CD4-positive, alpha-beta T cell treated with Interleukin-17A for 1 hour (primary cell): ENCODE measurements around the gene CCDC71L.

Source experiments
- DNase-seq: peaks from one replicate; pipeline ENCODE4 v3.0.0-alpha.2; 2020

Gene CCDC71L

DNA sequence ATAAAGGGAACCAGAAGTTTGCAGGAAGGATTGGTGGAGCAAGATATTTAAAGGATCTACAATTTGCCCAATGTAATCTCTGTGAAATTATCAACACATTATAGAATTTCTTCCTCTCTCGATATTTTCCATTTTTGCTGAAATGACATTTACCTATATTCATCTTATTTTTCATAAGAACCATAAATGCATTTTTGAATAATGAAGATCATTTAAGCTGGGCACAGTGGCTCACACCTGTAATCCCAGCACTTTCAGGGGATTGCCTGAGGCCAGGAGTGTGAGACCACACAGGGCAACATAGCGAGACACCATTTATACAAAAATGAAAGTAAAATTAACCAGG lies 37.7 kb downstream of the CCDC71L start:
- no peak for DNase-seq

DNA sequence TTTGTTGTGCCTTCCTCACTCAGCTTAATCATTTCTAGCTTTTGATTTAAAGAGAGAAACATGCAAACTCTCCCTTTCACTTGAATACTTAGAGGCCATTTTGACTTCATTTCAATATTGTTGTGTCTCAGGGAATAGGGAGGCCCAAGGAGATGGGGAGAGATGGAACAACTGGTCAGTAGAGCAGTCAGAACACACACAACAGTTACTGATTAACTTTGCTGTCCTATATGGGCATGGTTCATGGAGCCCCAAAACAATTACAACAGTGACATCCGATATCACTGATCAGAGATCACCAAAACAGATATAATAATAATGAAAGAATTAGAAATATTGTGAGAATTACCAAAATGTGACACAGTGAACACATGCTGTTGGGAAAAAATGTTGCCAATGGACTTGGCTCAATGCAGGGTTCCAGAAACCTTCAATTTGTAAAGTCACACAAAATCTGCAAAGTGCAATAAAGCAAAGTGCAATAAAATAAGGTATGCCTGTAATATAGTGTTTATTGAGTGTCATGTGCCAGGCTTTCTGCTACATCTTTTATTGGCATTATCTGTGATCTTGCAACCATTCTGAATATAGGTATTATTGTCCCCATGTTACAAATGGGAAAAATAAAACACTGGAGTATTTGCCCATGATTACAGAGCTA lies 38.2 kb downstream of the CCDC71L start:
- DNase-seq = no peak

DNA sequence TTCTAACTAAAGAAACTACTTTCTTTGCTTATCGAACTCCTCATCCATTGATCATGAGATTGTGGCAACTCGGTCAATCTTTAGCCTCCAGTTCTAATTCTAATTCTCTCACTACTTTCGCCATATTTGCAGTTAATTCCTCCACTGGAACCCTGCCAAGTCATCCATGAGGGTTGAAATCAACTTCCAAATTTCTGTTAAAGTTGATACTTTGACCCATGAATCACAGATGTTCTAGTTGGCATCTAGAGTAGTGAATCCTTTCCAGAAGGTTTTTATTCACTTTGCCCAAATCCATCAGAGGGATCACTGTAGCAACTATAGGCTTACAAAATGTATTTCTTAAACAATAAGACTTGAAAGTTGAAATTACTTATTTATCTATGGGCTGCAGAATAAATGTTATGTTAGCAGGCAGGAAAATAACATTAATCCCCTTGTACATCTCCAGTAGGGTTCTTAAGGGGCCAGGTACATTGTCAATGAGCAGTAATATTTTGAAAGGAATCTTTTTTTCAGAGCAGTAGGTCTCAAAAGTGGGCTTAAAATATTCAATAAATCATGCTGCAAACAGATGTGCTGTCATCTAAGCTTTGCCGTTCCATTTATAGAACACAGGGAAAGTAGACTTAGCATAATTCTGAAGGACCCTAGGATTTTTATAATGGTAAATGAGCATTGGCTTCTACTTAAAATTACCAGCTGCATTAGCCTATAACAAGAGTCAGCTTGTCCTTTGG lies 39.4 kb downstream of the CCDC71L start:
- no peak for DNase-seq

DNA sequence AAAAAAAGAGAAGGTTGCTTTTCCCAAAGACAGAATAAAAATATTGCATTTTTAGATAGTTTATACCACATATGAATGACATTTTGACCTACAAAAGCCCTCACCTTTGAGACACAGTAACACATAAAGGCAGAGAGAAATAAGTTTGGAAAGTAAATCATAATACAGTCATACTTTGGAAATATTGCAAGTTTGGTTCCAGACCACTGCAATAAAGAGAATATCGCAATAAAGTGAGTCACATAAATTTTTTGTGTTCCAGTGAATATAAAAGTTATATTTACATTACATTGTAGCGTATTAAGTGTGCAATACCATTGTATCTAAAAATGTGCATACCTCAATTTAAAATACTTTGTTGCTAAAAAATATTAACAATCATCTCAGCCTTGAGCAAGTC lies 40.3 kb downstream of the CCDC71L start:
- no peak for DNase-seq

DNA sequence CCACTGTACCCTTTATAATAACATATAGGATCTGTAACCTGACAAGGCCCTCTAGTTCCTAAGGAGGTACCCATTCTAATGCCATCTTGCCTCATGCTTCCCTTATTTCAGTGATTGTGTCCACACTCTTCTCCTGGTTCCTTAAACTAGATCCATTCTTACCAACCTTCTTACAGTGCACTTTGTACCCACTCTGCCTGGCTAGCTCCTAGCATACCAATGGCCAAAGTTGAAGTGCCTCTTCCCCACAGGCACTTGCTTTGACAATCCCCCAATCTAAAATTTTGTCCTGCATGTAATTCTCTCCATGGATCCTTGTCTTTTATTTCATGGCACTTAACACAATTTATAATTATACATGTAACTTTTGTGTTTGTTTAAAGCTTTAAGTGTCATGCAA lies 40.9 kb downstream of the CCDC71L start:
- no peak for DNase-seq

DNA sequence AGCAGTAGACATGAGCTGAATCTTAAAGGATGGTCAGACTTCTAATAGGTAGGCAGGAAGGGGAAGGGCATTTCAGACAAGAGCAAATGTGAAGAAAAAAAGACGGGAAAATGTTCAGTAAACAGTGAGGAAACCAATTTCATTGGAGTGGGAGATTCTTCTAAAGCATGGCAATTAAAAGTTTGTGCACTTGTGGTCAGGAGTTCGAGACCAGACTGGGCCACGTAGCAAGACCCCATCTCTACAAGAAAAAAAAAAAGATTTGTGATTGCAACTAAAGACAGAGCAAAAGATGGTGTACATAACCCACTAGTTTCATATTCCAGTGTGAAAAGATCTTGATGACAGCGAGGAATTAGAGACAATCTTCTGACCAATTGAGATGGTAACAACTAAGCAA lies 41.7 kb downstream of the CCDC71L start:
- DNase-seq = no peak

DNA sequence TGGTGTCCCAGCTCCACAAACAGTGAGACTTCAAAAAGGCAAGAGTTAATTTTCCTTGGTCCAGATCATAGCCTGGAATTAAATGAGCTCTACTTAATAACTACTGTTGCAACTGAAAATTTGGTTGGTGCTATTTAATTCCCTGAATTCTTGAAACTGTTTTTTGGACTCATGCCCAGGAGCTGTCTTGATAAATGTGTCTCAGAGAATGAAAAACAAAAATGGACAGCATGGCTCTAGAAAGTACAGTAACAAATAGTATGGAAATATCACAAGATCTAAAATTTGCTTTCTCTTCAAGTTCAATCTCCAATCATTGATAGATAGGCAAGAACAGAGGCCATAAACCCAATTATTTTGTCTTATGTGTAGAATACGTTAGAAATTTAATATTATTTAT lies 42.5 kb downstream of the CCDC71L start:
- no peak for DNase-seq

DNA sequence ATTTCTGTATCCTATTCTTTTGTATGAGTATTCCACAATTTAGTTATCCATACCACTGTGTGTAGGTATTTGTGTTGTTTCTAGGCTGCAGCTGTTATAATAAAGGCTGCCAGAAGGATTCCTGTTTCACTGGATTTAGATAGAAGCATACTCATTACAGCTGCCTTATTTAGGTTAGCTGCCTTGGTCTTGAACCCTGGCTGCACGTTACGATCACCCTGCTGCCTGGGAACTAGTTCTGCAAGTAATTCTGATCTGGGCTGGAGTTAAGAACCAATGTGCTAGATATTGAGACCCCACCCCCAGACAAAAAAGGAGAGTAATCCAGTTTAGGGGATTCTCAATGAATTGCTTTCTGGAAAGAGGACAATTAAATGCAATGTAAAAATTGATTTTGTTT lies 43.1 kb downstream of the CCDC71L start:
- DNase-seq = no peak

DNA sequence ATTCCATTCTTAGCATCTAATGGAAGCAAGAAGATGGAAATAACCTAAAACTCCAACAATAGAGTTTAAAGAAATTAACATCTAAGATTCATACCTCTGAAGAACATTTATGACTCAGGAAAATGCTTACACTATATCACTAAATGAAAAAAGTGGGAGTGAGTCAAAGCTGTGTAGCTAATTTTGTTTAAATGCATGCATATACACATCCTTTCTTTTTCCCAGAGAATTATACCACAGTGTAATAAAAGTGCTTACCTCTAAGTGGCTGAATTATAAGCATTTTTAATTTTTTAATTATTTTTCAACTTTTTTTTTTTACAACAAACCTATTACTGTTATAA lies 44.3 kb downstream of the CCDC71L start:
- no peak for DNase-seq

DNA sequence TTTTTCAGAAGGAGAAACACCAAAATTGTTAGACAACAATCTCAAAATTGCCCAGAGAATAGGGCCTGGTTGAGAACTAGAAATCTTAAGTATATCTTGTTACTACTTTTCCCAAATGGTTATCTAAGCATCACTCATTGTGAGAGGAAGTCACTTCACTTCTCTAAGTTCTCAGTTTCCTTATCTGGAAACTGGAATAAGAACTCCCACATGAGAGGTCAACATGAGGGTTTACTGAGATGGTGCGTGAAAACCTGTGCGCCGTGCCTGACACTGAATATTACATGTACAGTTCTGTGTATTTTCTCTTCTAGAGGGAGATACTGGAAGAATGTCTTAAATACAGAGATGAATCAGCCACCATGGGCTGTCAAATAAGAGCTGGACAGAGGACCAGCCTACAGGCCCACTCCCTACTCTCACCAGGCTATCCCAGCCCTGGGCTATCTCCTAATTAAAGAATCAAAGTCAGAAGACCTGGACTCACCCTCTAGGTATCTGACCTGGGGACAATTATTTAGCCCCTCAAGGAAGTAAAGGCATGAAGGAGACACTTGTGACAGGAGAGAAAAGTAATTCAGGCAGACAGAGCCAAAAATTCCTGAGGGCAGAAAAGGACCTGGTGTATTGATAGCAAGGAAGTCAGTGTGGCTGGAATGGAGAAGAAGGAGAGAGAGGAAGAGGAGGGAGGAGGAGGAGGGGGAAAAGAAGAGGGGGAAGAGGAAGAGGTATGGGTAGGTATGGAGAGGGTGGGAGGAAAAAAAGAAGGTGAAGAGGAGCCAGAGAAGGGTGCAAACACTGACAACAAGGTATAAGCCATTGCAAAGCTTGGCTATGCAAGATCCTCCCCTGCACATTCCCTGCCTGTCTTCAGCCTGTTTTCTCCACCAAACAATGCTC lies 44.9 kb downstream of the CCDC71L start:
- DNase-seq = no peak

DNA sequence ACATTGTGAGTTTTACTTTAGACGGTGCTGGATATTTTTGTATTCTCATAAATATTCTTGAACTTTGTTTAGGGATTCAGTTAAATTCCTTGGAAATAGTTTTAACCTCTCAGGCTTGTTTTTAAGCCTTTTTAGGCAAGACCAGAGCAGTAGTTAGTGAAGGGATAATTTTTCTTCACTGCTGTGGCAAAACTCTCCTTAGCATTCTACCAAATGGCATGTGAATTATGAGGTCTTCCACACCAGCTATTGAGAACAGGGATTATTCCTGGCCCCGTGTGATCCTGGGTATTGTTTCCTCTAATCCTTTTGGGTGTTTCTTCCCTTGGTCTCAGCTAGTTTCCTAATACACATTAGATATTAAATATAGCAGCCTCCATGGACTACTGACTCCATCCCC lies 46.2 kb downstream of the CCDC71L start:
- DNase-seq = no peak

DNA sequence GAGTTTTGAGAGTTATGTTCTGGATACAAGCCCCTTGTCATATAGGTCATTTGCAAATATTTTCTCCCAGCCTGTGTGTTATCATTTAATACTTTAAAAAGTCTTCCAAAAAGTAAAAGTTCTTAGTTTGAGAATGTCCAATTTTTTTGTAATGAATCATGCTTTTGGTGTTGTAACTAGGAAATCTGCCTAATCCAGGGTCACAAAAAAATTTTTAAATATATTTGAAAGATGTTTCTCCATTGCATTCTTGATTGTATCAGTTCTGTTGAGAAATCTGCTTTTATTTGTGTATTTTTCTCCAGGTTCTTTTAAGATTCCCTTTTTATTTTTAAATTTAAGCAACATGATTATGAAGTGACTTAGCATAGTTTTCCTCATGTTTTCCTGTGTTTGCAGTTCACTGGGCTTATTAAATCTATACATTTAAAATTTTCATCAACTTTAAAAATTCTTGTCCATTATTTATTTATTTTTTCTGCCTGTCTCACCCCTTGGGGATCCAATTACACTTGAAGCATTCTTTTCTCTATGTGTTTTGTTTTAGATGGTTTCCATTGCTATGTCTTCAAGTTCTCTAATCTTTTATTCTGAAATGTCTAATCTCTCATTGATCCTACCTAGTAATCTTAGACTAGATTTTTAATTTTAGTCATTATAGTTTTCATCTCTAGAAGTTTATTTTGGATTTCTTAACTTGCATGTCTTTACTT lies 47.0 kb downstream of the CCDC71L start:
- DNase-seq = no peak

DNA sequence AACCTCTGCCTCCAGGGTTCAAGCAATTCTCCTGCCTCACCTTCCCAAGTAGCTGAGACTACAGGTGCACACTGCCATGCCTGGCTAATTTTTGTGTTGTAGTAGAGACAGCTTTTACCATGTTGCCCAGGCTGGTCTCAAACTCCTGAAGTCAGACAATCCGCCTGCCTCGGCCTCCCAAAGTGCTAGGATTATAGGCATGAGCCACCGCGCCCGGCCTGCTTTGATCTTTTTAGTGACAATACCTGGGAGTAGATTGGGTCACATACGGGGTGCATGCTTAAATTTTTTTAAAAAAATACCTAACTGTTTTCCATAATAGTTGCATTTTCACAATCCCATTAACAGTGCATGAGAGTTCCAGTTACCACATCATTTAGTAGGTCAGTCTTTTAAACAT lies 47.7 kb downstream of the CCDC71L start:
- no peak for DNase-seq

DNA sequence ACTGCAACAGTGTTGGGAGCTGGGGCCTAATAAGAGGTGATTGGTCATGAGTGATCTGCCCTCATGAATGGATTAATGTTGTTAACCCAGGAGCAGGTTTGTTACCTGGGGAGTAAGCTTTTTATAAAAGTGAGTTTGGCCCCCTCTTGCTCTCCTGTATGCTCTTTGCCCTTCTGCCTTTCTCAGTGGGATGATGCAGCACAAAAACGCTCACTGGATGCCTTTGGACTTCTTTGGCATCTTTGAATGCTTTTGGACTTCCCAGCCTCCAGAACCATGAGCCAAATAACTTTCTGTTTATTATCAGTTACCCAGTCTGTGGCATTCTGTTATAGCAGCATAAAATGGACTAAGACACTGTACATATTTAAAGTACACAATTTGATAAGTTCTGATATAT lies 48.5 kb downstream of the CCDC71L start:
- no peak for DNase-seq

DNA sequence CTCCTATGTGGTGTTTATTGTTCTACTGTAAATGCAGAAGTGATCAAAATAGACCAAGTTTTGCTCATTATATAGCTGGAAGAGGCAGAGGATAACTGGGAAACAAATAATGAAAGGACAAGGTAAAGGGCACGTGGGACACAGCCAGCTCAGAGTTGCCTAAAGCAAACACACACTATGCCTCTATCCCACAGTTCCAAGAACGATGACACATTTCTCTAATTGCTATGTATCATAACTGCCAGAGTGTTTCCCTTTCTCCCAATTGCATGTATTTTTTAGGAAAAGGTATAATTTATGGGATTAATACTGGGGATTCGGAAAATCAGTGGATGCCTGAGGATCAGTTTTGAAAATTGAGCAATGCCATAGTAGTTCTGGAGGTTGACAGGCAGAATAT lies 49.0 kb downstream of the CCDC71L start:
- DNase-seq = no peak

DNA sequence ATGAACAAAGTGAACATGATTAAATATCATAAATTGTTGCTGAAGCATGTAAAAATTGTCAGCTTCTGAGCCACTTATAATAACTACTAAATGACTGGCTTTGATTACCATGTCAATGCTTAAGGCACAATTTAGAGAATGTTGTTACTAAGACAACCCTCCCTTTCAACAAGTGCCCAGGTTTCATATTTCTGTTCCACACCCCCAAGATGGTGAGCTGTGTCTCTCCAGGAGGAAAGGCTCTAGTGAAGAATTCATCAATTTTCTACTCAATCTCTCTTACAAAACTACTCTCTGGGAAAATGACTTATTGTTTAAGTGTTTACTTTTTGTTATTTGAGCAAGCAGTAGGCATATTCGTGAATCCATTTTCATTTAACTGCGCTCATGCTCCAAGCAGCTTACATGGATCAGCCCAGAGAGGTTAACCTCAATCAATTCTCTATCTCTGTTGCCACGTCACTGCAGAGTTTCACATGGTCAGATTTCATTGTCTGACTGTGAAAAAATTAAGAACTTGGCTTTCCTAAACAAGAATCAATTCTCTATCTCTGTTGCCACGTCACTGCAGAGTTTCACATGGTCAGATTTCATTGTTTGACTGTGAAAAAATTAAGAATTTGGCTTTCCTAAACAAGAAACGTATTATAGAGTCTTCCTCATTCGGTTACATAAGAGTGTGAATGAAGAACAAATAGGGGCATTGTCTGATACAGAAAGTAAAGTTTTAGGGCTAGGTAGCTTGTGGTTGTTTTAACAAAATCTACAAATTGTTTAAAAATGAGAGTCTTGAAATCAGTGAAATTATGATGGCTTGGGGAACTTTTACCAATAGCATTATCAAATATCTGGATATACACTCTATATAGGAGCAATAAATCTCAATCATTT lies 49.7 kb downstream of the CCDC71L start:
- DNase-seq = no peak

DNA sequence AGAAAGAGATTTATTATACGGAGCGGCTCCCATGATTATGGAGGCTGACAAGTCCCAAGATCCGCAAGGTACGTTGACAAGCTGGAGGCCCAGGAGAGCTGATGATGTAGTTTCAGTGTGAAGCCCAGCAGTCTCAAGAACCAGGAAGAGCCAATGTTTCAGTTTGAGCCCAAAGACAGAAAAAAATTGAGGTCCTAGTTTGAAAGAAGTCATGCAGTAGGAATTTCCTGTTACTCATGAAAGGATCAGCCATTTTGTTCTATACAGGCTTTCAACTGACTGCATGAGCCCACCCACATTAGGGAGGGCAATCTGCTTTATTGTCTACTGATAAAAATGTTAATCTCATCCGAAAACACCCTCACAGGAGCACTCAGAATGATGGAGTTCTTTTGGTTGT lies 51.5 kb downstream of the CCDC71L start:
- no peak for DNase-seq

DNA sequence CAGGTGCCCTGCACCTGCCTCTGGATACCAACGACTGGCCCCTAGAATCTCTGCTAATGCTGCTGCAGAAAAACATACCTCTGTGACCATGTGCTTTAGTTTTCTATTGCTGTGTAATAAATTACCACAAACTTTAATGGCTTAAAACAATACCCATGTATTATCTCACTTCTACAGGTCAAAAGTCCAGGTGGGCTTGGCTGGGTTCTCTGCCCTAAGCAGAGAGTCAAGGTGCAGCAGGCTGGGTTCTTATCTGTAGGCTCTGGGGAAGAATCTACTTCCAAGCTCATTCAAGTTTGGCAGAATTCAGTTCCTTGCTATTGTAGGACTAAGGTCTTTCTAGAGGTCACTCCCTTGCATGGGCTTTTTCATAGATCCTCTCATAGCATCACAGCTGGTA lies 52.3 kb downstream of the CCDC71L start:
- DNase-seq = no peak
